K562 (cell line): Measurements from ENCODE around the gene ZNF785. TPM values are rescaled to one million over a fixed set of nuclear protein-coding genes. Genes with fewer than 3 reads are reported as not detected.

Source experiments
- BACH1 ChIP-seq: fragments of 200-800 bp; sonication (Bioruptor generic); IDR thresholded peaks from 2 replicates; pipeline ENCODE4 v1.6.1; 2016; ENCODE audit warnings: missing genetic modification characterization, missing compliant biosample characterization
- BRF1 ChIP-seq: IDR thresholded peaks from 3 replicates; pipeline ENCODE4 v1.6.1; 2011; ENCODE audit warnings: borderline replicate concordance, mild to moderate bottlenecking; ENCODE audit not compliant: insufficient read length; ENCODE audit errors: extremely low read depth
- EHMT2 ChIP-seq: fragments of 450-650 bp; IDR thresholded peaks from 2 replicates; pipeline ENCODE4 v1.6.1; 2018; ENCODE audit warnings: antibody characterized with exemption
- GABPA ChIP-seq: fragments of 200-800 bp; sonication (Bioruptor generic); conservative IDR thresholded peaks from 2 replicates; pipeline ENCODE4 v1.6.1; 2016; ENCODE audit warnings: low read depth, missing genetic modification characterization, missing compliant biosample characterization
- LARP7 ChIP-seq: fragments of 450-650 bp; IDR thresholded peaks from 2 replicates; pipeline ENCODE4 v1.6.1; 2016
- NR2C2 ChIP-seq, 2 experiments: fragments of 200-800 bp in 1 of 2; sonication (Bioruptor generic) in 1 of 2; sonication (generic) in 1 of 2; formaldehyde crosslinking in 1 of 2; IDR thresholded peaks; 2 replicates each; pipeline versions ENCODE4 v1.6.1 to v1.8.0; 2016 to 2022; ENCODE audit warnings: mild to moderate bottlenecking in 1 of 2, missing compliant biosample characterization in 1 of 2, missing genetic modification characterization in 1 of 2, missing genetic modification reagents in 1 of 2
- NR3C1 ChIP-seq: sonication (generic); formaldehyde crosslinking; IDR thresholded peaks from 2 replicates; pipeline ENCODE4 v1.8.1; 2022; ENCODE audit warnings: missing genetic modification reagents
- PPARD ChIP-seq: fragments of 250-450 bp; sonication (Bioruptor Pico); IDR thresholded peaks from 2 replicates; pipeline ENCODE4 v1.8.0; 2022; ENCODE audit warnings: inconsistent platforms, mild to moderate bottlenecking, moderate library complexity
- SAP30 ChIP-seq: fragments of 200-600 bp; sonication (generic); IDR thresholded peaks from 2 replicates; pipeline ENCODE4 v1.6.1; 2012; ENCODE audit warnings: borderline replicate concordance, low read depth, mild to moderate bottlenecking, moderate library complexity, low read length, control low read depth, inconsistent platforms; ENCODE audit not compliant: insufficient read depth, poor library complexity, severe bottlenecking
- SFPQ ChIP-seq: fragments of 200-400 bp; formaldehyde crosslinking; IDR thresholded peaks from 2 replicates; pipeline ENCODE4 v1.6.1; 2017; ENCODE audit warnings: mild to moderate bottlenecking, low read depth, low read length, moderate library complexity
- TRIM25 ChIP-seq: fragments of 450-650 bp; IDR thresholded peaks from 2 replicates; pipeline ENCODE4 v1.7.0; 2016; ENCODE audit warnings: borderline replicate concordance
- ZBTB49 ChIP-seq: sonication (generic); formaldehyde crosslinking; IDR thresholded peaks from 2 replicates; pipeline ENCODE4 v1.8.0; 2022; ENCODE audit warnings: missing genetic modification reagents, mild to moderate bottlenecking, borderline replicate concordance
- ZNF507 ChIP-seq: conservative IDR thresholded peaks from 2 replicates; pipeline ENCODE4 v1.6.1; 2017; ENCODE audit warnings: missing genetic modification characterization, missing compliant biosample characterization
- polyA plus RNA-seq, 8 experiments: library from polyadenylated mRNA; depleted of rRNA in 4 of 8; stranded (reverse) in 5 of 8; unstranded in 3 of 8; fragments of >200 nt; fragmentation: Nextera tagmentation in 2 of 8; fragmentation: Illumina TruSeq in 1 of 8; extraction: Ambion mirVana in 2 of 8; extraction: Trizol in 1 of 8; gene quantifications; 2 replicates each; pipeline versions ENCODE4 v1.2.1 to v1.2.3, GENCODE V29; 2011 to 2014; ENCODE audit warnings: inconsistent platforms in 1 of 8, missing spikeins in 1 of 8
- total RNA-seq, 7 experiments: library from RNA; depleted of rRNA in 6 of 7; stranded (reverse); fragments of >200 nt in 6 of 7; fragmentation: Illumina TruSeq in 2 of 7; extraction: Trizol in 2 of 7; gene quantifications; 2 replicates each; pipeline versions ENCODE4 v1.2.1 to v1.2.3, GENCODE V29; 2011 to 2021; ENCODE audit warnings: low replicate concordance in 1 of 7
- TF ChIP-seq, protein P1 (sequence below): fragments of 250-450 bp; sonication (Bioruptor Pico); IDR thresholded peaks from 2 replicates; pipeline ENCODE4 v1.5.0; 2021; ENCODE audit warnings: mild to moderate bottlenecking, borderline replicate concordance

ZNF785 gene
- total and polyA plus RNA-seq, 9 of the 15 experiments (the other 6 are each of a cell fraction or from before 2014, with no cell fraction given): 0.64 to 11.0 (median 6.4) TPM

- TF ChIP-seq NR2C2 (CRISPR knock-in tag; IDR thresholded peaks at IDR 0.05) (no peak), NR2C2 (tag; IDR thresholded peaks at IDR 0.05) (no peak), EHMT2 (peak; percentile 13; the same call in 1 of the 2 replicates), SAP30 (peak; percentile 7), NR3C1 (CRISPR knock-in tag) (no peak), LARP7 (peak; percentile 74; the same call in 1 of the 2 replicates), TRIM25 (peak; percentile 91; the same call in 1 of the 2 replicates), ZBTB49 (no peak), PPARD (CRISPR knock-in tag) (no peak), GABPA (tag) (no peak; the same call in none of the 2 replicates), SFPQ (no peak), ZNF507 (tag) (no peak), BACH1 (tag) (no peak), BRF1 (no peak)
- TF ChIP-seq, protein P1, sequence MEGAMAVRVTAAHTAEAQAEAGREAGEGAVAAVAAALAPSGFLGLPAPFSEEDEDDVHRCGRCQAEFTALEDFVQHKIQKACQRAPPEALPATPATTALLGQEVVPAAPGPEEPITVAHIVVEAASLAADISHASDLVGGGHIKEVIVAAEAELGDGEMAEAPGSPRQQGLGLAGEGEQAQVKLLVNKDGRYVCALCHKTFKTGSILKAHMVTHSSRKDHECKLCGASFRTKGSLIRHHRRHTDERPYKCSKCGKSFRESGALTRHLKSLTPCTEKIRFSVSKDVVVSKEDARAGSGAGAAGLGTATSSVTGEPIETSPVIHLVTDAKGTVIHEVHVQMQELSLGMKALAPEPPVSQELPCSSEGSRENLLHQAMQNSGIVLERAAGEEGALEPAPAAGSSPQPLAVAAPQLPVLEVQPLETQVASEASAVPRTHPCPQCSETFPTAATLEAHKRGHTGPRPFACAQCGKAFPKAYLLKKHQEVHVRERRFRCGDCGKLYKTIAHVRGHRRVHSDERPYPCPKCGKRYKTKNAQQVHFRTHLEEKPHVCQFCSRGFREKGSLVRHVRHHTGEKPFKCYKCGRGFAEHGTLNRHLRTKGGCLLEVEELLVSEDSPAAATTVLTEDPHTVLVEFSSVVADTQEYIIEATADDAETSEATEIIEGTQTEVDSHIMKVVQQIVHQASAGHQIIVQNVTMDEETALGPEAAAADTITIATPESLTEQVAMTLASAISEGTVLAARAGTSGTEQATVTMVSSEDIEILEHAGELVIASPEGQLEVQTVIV: no peak
Measured at GRCh38 chr16:30558789-30559377, 26.6 kb downstream of the ZNF785 start (continued).
